HL-60 (cell line): ENCODE measurements around the gene DPF3.

ENCODE experiments used
- DNase-seq, 2 experiments: peaks; one replicate each; pipeline ENCODE4 v3.0.0-alpha.2; 2010 to 2020; ENCODE audit warnings: low read depth in 1 of 2, low spot score in 1 of 2
- H3K27ac ChIP-seq: fragments of 250-450 bp; sonication (Bioruptor Pico); replicated peaks from 2 replicates; pipeline ENCODE4 v1.5.1; 2020; ENCODE audit warnings: mild to moderate bottlenecking, moderate library complexity
- H3K27me3 ChIP-seq: fragments of 250-450 bp; sonication (Bioruptor Pico); 2 replicates; pipeline ENCODE4 v1.5.1; 2021; ENCODE audit warnings: mild to moderate bottlenecking, moderate library complexity; ENCODE audit not compliant: insufficient read depth, poor library complexity, severe bottlenecking
- H3K4me3 ChIP-seq: replicated peaks from 2 replicates; pipeline ENCODE4 v1.5.1; 2011; ENCODE audit warnings: mild to moderate bottlenecking, control low read depth, low read length; ENCODE audit not compliant: insufficient read depth
- GABPA ChIP-seq: IDR thresholded peaks from 2 replicates; pipeline ENCODE4 v1.6.1; 2012; ENCODE audit warnings: low read depth
- POLR2AphosphoS5 ChIP-seq: IDR thresholded peaks from 2 replicates; pipeline ENCODE4 v1.6.1; 2012; ENCODE audit warnings: low read depth
- SPI1 ChIP-seq: IDR thresholded peaks from 2 replicates; pipeline ENCODE4 v1.6.1; 2012; ENCODE audit warnings: low read depth, mild to moderate bottlenecking, borderline replicate concordance
- TF ChIP-seq, protein P1 (sequence below): IDR thresholded peaks from 2 replicates; pipeline ENCODE4 v1.6.1; 2012; ENCODE audit warnings: low read depth; ENCODE audit not compliant: insufficient replicate concordance
- TF ChIP-seq, protein P2 (sequence below): IDR thresholded peaks from one replicate; pipeline ENCODE4 v1.5.1; 2011; ENCODE audit warnings: low read length, control low read depth, inconsistent platforms; ENCODE audit not compliant: insufficient read depth

The DPF3 gene

DNA sequence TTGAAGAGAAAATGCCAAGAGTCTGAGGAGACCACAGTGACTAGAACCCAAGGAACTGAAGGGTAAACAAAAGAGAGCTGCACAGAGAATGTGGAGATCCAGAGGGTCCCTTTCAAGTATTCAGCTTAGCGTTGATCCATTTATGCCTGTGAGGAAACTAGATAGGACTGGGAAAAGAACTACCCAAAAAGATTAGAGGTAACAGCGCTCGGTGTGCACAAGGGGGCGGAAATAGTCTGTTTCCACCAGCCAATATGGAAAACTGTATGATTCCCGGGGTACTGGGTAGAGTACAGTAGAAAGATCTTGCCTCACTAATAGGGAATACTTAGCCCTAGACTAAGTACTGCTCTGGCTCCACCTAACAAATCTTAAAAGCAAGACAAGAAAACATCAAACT lies 135.5 kb downstream of the DPF3 start:
- Histone ChIP-seq H3K27ac (no peak overlapping the region), H3K4me3 (no peak overlapping the region), H3K27me3 (no peaks in the 10 kb centered on the region)
- TF ChIP-seq GABPA (no peak), SPI1 (no peak), POLR2AphosphoS5 (no peak)
- TF ChIP-seq, protein P1, sequence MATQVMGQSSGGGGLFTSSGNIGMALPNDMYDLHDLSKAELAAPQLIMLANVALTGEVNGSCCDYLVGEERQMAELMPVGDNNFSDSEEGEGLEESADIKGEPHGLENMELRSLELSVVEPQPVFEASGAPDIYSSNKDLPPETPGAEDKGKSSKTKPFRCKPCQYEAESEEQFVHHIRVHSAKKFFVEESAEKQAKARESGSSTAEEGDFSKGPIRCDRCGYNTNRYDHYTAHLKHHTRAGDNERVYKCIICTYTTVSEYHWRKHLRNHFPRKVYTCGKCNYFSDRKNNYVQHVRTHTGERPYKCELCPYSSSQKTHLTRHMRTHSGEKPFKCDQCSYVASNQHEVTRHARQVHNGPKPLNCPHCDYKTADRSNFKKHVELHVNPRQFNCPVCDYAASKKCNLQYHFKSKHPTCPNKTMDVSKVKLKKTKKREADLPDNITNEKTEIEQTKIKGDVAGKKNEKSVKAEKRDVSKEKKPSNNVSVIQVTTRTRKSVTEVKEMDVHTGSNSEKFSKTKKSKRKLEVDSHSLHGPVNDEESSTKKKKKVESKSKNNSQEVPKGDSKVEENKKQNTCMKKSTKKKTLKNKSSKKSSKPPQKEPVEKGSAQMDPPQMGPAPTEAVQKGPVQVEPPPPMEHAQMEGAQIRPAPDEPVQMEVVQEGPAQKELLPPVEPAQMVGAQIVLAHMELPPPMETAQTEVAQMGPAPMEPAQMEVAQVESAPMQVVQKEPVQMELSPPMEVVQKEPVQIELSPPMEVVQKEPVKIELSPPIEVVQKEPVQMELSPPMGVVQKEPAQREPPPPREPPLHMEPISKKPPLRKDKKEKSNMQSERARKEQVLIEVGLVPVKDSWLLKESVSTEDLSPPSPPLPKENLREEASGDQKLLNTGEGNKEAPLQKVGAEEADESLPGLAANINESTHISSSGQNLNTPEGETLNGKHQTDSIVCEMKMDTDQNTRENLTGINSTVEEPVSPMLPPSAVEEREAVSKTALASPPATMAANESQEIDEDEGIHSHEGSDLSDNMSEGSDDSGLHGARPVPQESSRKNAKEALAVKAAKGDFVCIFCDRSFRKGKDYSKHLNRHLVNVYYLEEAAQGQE, result no peak
- TF ChIP-seq, protein P2, sequence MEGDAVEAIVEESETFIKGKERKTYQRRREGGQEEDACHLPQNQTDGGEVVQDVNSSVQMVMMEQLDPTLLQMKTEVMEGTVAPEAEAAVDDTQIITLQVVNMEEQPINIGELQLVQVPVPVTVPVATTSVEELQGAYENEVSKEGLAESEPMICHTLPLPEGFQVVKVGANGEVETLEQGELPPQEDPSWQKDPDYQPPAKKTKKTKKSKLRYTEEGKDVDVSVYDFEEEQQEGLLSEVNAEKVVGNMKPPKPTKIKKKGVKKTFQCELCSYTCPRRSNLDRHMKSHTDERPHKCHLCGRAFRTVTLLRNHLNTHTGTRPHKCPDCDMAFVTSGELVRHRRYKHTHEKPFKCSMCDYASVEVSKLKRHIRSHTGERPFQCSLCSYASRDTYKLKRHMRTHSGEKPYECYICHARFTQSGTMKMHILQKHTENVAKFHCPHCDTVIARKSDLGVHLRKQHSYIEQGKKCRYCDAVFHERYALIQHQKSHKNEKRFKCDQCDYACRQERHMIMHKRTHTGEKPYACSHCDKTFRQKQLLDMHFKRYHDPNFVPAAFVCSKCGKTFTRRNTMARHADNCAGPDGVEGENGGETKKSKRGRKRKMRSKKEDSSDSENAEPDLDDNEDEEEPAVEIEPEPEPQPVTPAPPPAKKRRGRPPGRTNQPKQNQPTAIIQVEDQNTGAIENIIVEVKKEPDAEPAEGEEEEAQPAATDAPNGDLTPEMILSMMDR, result no peak
- DNase-seq, result no peak

DNA sequence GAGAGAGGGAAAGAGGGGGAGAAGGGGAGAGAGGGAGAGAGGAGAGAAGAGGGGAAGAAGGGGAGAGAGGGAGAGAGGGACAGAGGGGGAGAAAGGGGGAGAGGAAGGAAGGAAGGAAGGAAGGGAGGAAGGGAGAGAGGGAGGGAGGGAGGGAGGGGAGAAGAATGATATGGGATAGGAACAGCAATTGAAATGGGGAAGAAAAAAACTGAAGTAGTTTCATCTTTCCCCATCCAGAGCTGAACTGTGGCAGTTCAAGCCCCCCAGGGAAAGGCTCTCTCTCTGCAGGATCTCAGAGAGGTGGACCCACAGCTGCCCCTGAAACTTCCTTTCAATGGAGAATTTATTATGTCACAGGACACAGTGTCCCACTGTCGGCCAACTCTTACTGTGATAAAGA lies 136.9 kb downstream of the DPF3 start:
- no peak for TF ChIP-seq POLR2AphosphoS5
- TF ChIP-seq, protein P1, result no peak
- TF ChIP-seq GABPA, result no peak
- TF ChIP-seq, protein P2, result no peak
- TF ChIP-seq SPI1, result no peak
- H3K27ac ChIP-seq, result no peak overlapping the region
- no peak for DNase-seq
- H3K4me3 ChIP-seq, result no peak overlapping the region
- H3K27me3 ChIP-seq, result no peaks in the 10 kb centered on the region

DNA sequence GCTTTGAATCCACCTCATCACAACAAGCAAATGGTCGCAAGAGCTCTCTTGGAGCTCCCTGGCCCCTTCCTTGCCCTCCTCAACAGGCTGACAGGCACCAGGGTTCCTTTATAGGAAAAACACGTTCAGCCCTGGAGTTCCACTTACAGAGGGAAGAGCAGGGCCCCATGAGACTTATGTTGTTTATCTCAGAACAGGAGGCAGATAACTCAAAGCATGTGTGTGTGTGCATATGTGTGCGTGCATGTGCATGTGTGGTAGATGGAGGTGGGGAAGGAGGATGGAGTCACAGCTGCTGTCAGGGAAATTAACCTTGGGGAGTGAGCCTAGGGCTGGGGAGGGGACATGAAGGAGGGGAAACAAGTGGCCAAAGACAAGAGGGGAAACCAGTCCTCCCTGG lies 138.1 kb downstream of the DPF3 start:
- Histone ChIP-seq H3K27ac (no peak overlapping the region), H3K4me3 (no peak overlapping the region), H3K27me3 (no peaks in the 10 kb centered on the region)
- TF ChIP-seq, protein P2, result no peak
- DNase-seq, result no peak

DNA sequence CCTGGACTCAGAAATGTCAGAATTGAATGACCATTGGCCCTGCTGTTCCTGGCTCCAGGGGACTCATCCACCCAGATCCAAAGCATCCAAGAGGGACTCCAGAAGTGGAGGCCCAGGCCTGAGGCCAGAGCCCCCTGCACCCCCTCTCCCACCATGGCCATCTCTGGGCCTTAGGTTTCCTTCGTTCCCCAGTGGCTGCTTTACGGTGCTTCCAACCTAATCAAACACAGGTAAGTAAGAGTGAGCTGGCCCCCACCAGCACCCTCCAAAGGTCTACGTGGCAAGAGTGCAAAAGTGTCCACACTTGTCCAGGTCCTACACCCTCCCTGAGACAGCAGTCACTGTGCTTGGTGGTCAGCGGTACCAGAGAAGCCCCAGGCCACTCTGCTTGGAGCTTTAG lies 139.0 kb downstream of the DPF3 start:
- no peak for DNase-seq
- TF ChIP-seq SPI1, result no peak
- no peak for TF ChIP-seq GABPA
- TF ChIP-seq, protein P2, result no peak
- TF ChIP-seq, protein P1, result no peak

More for the DNA sequence above, 139.0 kb downstream of the DPF3 start:
- H3K27me3 ChIP-seq, result no peaks in the 10 kb centered on the region
- no peak overlapping the region for H3K4me3 ChIP-seq
- no peak overlapping the region for H3K27ac ChIP-seq
